ENCODE data around the gene KRTAP22-1.

KRTAP22-1 gene

GRCh38 chr21:30600787-30601186 is at the start of gene KRTAP22-1:
Gene KRTAP22-1 (plus strand): TSS chr21:30601087.
- DNase-seq, result no peak

GRCh38 chr21:30552782-30553181 is 48.1 kb upstream of the KRTAP22-1 start:
- no peak for DNase-seq

GRCh38 chr21:30555095-30555494 is 45.8 kb upstream of the KRTAP22-1 start:
- no peak for DNase-seq

GRCh38 chr21:30561264-30561895 is 39.5 kb upstream of the KRTAP22-1 start, which contains the start of gene KRTAP19-7:
Gene KRTAP19-7 (minus strand): TSS chr21:30561314. CDS start chr21:30561289, 25 bp downstream.
- no peak for DNase-seq

- no peak for DNase-seq
These were observed 38.9 kb upstream of the KRTAP22-1 start for GRCh38 chr21:30561957-30562356.

GRCh38 chr21:30563072-30563471 is 37.8 kb upstream of the KRTAP22-1 start:
- no peak for DNase-seq

- DNase-seq, result no peak
These were observed 37.3 kb upstream of the KRTAP22-1 start for GRCh38 chr21:30563630-30564029.

- no peak for DNase-seq
These were observed 33.3 kb upstream of the KRTAP22-1 start for GRCh38 chr21:30567617-30568016.

- no peak for DNase-seq
These were observed 23.1 kb upstream of the KRTAP22-1 start for GRCh38 chr21:30577766-30578165.

- no peak for DNase-seq
These were observed 21.5 kb upstream of the KRTAP22-1 start for GRCh38 chr21:30579346-30579745.

- no peak for DNase-seq
These were observed 20.8 kb upstream of the KRTAP22-1 start for GRCh38 chr21:30580132-30580531.

- no peak for DNase-seq
These were observed 18.0 kb upstream of the KRTAP22-1 start for GRCh38 chr21:30582870-30583269.

- no peak for DNase-seq
These were observed 10.6 kb upstream of the KRTAP22-1 start, which contains the start of gene KRTAP22-2 for GRCh38 chr21:30590297-30590696. Gene KRTAP22-2 (minus strand): TSS chr21:30590397.

- no peak for DNase-seq
These were observed 8.7 kb upstream of the KRTAP22-1 start, which contains the start of gene KRTAP6-3 for GRCh38 chr21:30592140-30592539. Gene KRTAP6-3 (plus strand): TSS chr21:30592440. CDS start chr21:30592446, 6 bp downstream.

- DNase-seq, result no peak
These were observed 2.1 kb upstream of the KRTAP22-1 start, which contains the start of gene KRTAP6-2 for GRCh38 chr21:30598802-30599201. Gene KRTAP6-2 (minus strand): TSS chr21:30598902. CDS start chr21:30598874, 28 bp downstream.

- DNase-seq, result no peak
These were observed 5.1 kb downstream of the KRTAP22-1 start for GRCh38 chr21:30605968-30606367.

GRCh38 chr21:30612132-30612531 is 11.2 kb downstream of the KRTAP22-1 start:
- DNase-seq, result no peak

GRCh38 chr21:30613836-30614235 is 12.9 kb downstream of the KRTAP22-1 start, which contains the start of gene KRTAP6-1:
Gene KRTAP6-1 (minus strand): TSS chr21:30613930. CDS start chr21:30613904, 26 bp downstream.
- no peak for DNase-seq

- no peak for DNase-seq
These were observed 14.3 kb downstream of the KRTAP22-1 start for GRCh38 chr21:30615199-30615598.

- no peak for DNase-seq
These were observed 15.2 kb downstream of the KRTAP22-1 start, which contains the start of gene KRTAP20-1 for GRCh38 chr21:30616125-30616524. Gene KRTAP20-1 (plus strand): TSS chr21:30616425. CDS start chr21:30616455, 30 bp downstream.

- DNase-seq, result no peak
These were observed 19.2 kb downstream of the KRTAP22-1 start for GRCh38 chr21:30620080-30620479.

- no peak for DNase-seq
These were observed 19.6 kb downstream of the KRTAP22-1 start, which contains the start of gene KRTAP20-4 for GRCh38 chr21:30620522-30620921. Gene KRTAP20-4 (plus strand): TSS chr21:30620627.

GRCh38 chr21:30623362-30623761 is 22.5 kb downstream of the KRTAP22-1 start:
- no peak for DNase-seq

GRCh38 chr21:30625449-30626165 is 24.7 kb downstream of the KRTAP22-1 start:
- DNase-seq, result no peak
